Measurements from ENCODE around the gene SNRPA.
"Not testable (repeated sequence)": the region's sequence is repeated elsewhere in the genome, so short reads cannot be mapped to it uniquely, and the experiment has no call there.

The SNRPA gene

DNA sequence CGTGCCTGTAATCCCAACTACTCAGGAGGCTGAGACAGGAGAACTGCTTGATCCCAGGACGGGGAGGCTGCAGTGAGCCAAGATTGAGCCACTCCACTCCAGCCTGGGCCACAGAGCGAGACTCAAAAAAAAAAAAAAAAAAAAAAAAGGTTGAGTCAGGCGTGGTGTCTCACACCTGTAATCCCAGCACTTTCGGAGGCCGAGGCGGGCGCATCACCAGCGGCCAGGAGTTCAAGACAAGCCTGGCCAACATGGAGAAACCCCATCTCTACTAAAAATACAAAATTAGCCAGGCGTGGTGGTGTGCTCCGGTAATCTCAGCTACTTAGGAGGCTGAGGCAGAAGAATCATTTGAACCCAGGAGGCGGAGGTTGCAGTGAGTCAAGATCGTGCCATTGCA, 15.4 kb downstream of the SNRPA start:
- in situ Hi-C loops (cut with MboI; ENCODE audit: low pct_unique_long_range_greater_than_20kb, low sequenced_read_pairs); DNase-seq: not testable (repeated sequence)

- no peak for DNase-seq
- in situ Hi-C loops (cut with MboI; ENCODE audit: low pct_unique_long_range_greater_than_20kb, low sequenced_read_pairs), result no loop called here
These were observed 17.9 kb downstream of the SNRPA start for GRCh38 chr19:40768869-40769268.

DNA sequence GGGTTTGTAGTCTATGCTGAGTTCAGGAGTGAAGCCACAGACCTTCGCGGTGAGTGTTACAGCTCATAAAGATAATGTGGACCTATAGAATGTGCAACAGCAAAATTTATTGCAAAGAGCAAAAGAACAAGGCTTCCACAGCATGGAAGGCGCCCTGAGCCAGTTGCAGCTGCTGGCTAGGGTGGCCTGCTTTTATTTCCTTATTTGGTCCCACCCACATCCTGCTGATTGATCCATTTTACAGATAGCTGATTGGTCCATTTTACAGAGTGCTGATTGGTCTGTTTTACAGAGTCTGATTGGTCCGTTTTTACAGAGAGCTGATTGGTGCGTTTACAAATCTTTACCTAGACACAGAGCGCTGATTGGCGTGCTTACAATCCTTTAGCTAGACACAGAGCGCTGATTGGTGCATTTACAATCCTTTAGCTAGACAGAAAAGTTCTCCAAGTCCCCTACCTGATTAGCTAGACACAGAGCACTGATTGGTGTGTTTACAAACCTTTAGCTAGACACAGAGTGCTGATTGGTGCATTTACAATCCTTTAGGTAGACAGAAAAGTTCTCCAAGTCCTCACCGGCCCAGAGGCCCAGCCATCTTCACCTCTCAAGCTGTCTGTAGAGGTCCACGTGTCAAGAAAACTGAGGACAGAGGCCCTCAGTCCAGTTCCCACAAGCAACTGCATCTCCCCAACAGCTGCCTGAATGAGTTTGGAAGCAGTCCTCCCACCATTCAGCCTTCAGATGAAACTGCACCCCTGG, 20.3 kb downstream of the SNRPA start:
- DNase-seq, result peak; percentile 29
- in situ Hi-C loops (cut with MboI; ENCODE audit: low pct_unique_long_range_greater_than_20kb, low sequenced_read_pairs), result not testable (repeated sequence)

GRCh38 chr19:40774916-40775631, 24.1 kb downstream of the SNRPA start, which contains the start of gene MIA:
MIA (plus strand) TSS chr19:40775521; CDS start chr19:40775543, 22 bp downstream.
- in situ Hi-C loops (cut with MboI; ENCODE audit: low pct_unique_long_range_greater_than_20kb, low sequenced_read_pairs), result no loop called here
- DNase-seq, result no peak

DNA sequence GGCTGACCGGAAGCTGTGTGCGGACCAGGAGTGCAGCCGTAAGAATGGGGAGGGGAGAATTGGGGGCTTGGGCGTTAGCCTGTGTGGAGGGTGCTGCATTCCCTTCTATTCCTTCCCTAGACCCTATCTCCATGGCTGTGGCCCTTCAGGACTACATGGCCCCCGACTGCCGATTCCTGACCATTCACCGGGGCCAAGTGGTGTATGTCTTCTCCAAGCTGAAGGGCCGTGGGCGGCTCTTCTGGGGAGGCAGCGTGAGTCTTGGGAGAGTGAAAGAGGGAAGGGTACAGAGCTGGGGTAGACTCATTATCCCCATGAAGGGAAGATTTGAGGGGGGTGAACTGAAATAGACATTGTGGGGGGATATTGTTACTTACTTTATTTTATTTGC, 24.6 kb downstream of the SNRPA start:
- no peak for DNase-seq
- in situ Hi-C loops (cut with MboI; ENCODE audit: low pct_unique_long_range_greater_than_20kb, low sequenced_read_pairs), result no loop called here

DNA sequence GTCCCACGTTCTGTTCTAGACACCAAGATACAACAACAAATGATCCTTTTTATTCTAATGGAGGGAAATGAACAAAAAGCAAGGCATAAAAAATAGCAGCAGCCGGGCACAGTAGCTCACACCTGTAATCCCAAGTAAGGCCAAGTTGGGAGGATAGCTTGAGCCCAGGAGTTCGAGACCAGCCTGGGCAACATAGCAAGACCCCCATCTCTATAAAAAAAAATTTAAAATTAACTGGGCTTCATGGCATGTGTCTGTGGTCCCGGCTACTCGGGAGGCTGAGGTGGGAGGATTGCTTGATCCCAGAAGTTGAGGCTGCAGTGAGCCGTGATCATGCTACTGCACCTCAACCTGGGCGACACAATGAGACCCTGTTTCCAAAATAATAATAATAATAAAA, 25.4 kb downstream of the SNRPA start:
- no peak for DNase-seq
- in situ Hi-C loops (cut with MboI; ENCODE audit: low pct_unique_long_range_greater_than_20kb, low sequenced_read_pairs), result no loop called here

GRCh38 chr19:40776932-40777644, 26.1 kb downstream of the SNRPA start:
- DNase-seq, result peak; percentile 99

GRCh38 chr19:40777645-40777936, 26.6 kb downstream of the SNRPA start:
- DNase-seq, result no peak
- in situ Hi-C loops (cut with MboI; ENCODE audit: low pct_unique_long_range_greater_than_20kb, low sequenced_read_pairs), result no loop called here

More at GRCh38 chr19:40776932-40777644, 26.1 kb downstream of the SNRPA start:
- in situ Hi-C loops (cut with MboI; ENCODE audit: low pct_unique_long_range_greater_than_20kb, low sequenced_read_pairs), result no loop called here

DNA sequence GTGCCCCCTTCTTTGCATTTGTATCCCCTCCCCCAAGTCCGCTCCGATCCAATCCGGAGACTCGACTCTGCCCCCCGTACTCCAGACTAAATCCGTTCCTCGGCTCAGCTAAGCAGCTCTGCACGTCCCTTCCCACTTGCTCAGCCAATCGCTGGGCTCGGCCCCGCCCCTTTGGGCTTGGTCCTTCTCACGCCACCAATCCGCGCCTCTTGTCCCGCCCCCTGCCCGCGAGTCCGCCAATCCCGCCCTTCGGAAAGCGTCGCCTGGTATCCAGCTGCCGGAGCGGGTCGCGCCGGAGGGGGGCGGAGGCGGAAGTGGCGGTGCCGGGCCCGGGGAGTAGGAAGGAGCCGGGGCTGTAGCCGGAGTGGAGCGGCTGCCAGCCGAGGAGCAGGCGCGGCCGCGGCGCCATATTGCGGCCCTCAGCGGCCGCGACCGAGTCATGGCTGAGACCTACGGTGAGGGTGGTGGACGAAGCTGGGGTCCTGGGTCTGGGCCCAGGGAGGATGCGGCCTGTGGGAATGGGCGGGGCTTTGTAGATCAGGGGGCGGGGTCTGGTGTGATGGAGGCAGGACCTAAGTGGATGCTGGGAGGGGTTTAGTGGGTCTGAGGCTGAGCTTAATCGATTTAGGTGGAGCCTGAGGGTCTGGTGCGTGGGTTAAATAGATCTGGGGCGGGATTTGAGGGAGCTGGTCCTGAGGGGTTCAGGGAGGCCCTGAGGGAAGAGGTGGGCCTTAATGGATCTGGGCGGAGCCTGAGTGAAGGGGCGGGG, 27.1 kb downstream of the SNRPA start, which contains the start of gene RAB4B:
Gene RAB4B (plus strand): TSS at position 311 of the 769 bp plus-strand sequence. CDS start 129 bp downstream, at position 440.
- in situ Hi-C loops (cut with MboI; ENCODE audit: low pct_unique_long_range_greater_than_20kb, low sequenced_read_pairs), result no loop called here
- DNase-seq, result peak; percentile 100

DNA sequence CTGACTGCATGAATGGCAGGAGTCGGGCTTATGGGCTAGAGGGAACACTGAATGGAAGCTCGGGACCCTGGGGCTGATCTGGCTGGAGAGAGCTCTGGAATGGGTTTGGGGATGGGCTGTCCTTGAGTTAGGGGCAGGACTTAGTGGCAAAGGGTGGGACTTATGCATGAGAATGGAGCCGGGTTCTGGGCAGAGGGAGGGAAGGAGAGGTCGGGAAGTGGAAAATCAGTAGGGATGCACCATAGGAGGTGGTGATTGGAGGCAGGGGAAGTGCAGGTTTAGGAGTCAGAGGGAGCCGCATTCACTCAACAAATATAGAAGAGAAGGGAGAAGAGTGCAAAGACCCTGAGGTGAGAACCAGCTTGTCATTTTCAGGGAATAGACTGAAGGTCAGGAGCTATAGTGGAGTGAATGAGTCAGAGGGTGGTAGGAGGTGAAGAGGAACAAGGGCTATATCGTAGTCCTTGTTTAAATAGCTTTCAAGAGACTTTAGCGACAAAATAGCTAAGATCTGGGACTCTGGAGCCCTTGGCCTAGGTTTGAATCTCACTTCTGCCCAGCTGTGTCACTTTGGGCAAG, 27.8 kb downstream of the SNRPA start:
- in situ Hi-C loops (cut with MboI; ENCODE audit: low pct_unique_long_range_greater_than_20kb, low sequenced_read_pairs), result no loop called here

GRCh38 chr19:40780582-40780981, 29.6 kb downstream of the SNRPA start:
- in situ Hi-C loops (cut with MboI; ENCODE audit: low pct_unique_long_range_greater_than_20kb, low sequenced_read_pairs), result no loop called here
- no peak for DNase-seq

More for the DNA sequence above, 27.8 kb downstream of the SNRPA start:
- DNase-seq, result no peak

GRCh38 chr19:40781140-40781539, 30.1 kb downstream of the SNRPA start:
- in situ Hi-C loops (cut with MboI; ENCODE audit: low pct_unique_long_range_greater_than_20kb, low sequenced_read_pairs), result no loop called here

GRCh38 chr19:40783711-40784110, 32.7 kb downstream of the SNRPA start:
- DNase-seq, result no peak
- in situ Hi-C loops (cut with MboI; ENCODE audit: low pct_unique_long_range_greater_than_20kb, low sequenced_read_pairs), result no loop called here

More at GRCh38 chr19:40781140-40781539, 30.1 kb downstream of the SNRPA start:
- DNase-seq, result no peak

DNA sequence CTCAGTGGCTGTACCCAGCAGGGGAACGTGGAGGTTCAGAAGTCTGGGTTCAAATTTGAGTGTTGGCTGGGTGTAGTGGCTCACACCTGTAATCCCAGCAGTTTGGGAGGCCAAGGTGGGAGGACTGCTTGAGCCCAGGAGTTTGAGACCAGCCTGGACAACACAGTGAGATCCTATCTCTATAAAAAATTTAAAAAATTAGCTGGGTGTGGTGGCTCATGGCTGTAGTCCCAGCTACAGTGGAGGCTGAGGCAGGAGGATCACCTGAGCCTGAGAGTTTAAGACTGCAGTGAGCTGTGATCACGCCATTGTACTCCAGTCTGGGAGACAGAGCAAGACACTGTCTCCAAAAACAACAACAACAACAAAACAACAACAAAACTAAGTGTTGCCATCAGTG, 33.1 kb downstream of the SNRPA start:
- DNase-seq; in situ Hi-C loops (cut with MboI; ENCODE audit: low pct_unique_long_range_greater_than_20kb, low sequenced_read_pairs): not testable (repeated sequence)

DNA sequence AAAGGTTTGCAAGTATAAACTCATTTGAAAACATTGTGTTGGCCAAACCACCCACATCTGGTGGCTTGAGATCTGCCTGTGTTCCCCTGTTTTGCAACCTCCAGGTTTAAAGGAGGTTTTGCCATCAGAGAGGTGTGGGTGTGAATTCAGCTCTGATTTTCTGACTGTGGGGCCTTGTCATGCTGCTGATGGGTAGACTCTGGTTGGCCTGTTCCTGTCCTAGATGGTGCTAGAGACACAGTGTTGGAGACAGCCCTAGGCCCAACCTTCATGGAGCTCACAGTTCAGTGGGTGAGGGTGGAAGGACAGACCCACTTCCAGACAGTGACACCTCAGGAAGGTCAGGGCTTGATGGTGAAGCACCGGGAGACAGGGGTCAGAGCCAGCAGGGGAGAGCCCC, 34.5 kb downstream of the SNRPA start:
- in situ Hi-C loops (cut with MboI; ENCODE audit: low pct_unique_long_range_greater_than_20kb, low sequenced_read_pairs), result no loop called here
- DNase-seq, result no peak

GRCh38 chr19:40786060-40787037, 35.3 kb downstream of the SNRPA start:
- no peak for DNase-seq
- in situ Hi-C loops (cut with MboI; ENCODE audit: low pct_unique_long_range_greater_than_20kb, low sequenced_read_pairs), result no loop called here

DNA sequence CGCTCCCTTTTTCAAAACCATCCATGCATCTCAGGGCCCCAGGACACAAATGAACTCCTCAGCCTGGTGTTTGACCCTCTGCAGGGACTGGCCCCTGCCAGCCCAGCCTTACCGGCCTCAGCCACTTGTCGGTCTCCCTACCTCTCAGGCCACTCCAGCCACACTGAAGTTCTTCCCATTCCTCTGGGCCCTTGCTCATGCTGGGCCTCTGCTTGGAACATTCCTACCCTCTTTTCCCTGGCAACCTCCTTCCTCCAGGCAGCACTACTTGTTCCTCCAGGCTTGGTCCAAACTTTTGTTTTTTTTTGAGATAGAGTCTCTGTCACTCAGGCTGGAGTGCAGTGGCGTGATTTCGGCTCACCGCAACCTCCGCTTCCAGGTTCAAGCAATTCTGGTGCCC, 40.3 kb downstream of the SNRPA start:
- DNase-seq, result no peak
- in situ Hi-C loops (cut with MboI; ENCODE audit: low pct_unique_long_range_greater_than_20kb, low sequenced_read_pairs), result no loop called here

GRCh38 chr19:40791996-40792395, 41.0 kb downstream of the SNRPA start:
- in situ Hi-C loops (cut with MboI; ENCODE audit: low pct_unique_long_range_greater_than_20kb, low sequenced_read_pairs), result no loop called here
- DNase-seq, result no peak
